ENCODE data around the gene OR13C3.

GRCh38 chr9:104514901-104515300, 21.8 kb downstream of the OR13C3 start:
- TF ChIP-seq ZNF274 (IDR thresholded peaks at IDR 0.05; ENCODE audit: low read depth, low read length) = no peak
- no peak for TF ChIP-seq SUZ12 (IDR thresholded peaks at IDR 0.05; ENCODE audit: extremely low read depth, insufficient read depth, insufficient read length)
